Uterus (tissue), 2 donors: ENCODE measurements around the gene LAMC3.

Experiments
- POLR2A ChIP-seq, 2 donors: fragments of 450-650 bp; IDR thresholded peaks; one replicate each; pipeline ENCODE4 v1.6.1; 2016; ENCODE audit warnings: antibody characterized with exemption in 2 of 2, mild to moderate bottlenecking in 1 of 2, moderate library complexity in 1 of 2
- TF ChIP-seq, protein P1 (sequence below), 4 experiments: fragments of 200-600 bp in 2 of 4; fragments of 450-650 bp in 2 of 4; sonication (generic) in 2 of 4; IDR thresholded peaks; one replicate each; pipeline ENCODE4 v1.5.1; 2016 to 2019; ENCODE audit warnings: antibody characterized with exemption in 4 of 4, mild to moderate bottlenecking in 2 of 4, moderate library complexity in 1 of 4

DNA sequence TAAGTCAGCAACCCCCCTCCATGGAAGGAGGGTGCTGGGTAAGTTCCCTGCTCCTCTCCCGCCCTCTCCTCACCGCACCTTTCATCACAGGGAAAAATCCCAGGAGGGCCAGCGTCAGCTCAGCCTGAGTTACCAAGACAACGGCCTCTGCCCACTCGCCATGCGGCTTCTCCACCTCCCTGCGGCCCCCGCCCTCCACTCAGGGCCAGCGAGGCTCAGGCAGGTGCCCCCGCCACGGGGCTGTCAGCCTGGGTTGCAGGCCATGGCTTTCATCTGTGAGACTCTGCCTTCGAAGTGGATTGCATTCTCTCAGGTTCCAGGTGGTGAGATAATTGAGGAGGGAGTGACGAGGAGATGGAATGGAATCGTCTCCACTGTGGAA, 27.2 kb upstream of the LAMC3 start:
- TF ChIP-seq, protein P1, sequence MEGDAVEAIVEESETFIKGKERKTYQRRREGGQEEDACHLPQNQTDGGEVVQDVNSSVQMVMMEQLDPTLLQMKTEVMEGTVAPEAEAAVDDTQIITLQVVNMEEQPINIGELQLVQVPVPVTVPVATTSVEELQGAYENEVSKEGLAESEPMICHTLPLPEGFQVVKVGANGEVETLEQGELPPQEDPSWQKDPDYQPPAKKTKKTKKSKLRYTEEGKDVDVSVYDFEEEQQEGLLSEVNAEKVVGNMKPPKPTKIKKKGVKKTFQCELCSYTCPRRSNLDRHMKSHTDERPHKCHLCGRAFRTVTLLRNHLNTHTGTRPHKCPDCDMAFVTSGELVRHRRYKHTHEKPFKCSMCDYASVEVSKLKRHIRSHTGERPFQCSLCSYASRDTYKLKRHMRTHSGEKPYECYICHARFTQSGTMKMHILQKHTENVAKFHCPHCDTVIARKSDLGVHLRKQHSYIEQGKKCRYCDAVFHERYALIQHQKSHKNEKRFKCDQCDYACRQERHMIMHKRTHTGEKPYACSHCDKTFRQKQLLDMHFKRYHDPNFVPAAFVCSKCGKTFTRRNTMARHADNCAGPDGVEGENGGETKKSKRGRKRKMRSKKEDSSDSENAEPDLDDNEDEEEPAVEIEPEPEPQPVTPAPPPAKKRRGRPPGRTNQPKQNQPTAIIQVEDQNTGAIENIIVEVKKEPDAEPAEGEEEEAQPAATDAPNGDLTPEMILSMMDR (IDR thresholded peaks at IDR 0.05) = no peak
- TF ChIP-seq POLR2A (IDR thresholded peaks at IDR 0.05) = no peak
